Lower lobe of right lung (tissue), 2 donors: ENCODE measurements around the gene CFAP91. TPM values are rescaled to one million over a fixed set of nuclear protein-coding genes. Genes with fewer than 3 reads are reported as not detected.

Experiments
- ATAC-seq, 2 donors: fragments of 200-7000 bp; cut with Tn5 transposase; one replicate each; pipeline ENCODE4 v1.9.1; 2020 to 2022; ENCODE audit warnings: mild to moderate bottlenecking in 2 of 2, moderate library complexity in 2 of 2
- DNase-seq: peaks from one replicate; pipeline ENCODE4 v3.0.0-alpha.2; 2020
- H3K27ac ChIP-seq: fragments of 200-600 bp; one replicate; pipeline ENCODE4 v1.8.0; 2022
- H3K27me3 ChIP-seq: fragments of 200-600 bp; one replicate; pipeline ENCODE4 v1.8.0; 2022; ENCODE audit warnings: low read depth
- H3K36me3 ChIP-seq: fragments of 200-600 bp; one replicate; pipeline ENCODE4 v1.8.0; 2022; ENCODE audit warnings: mild to moderate bottlenecking
- H3K4me1 ChIP-seq: fragments of 200-600 bp; one replicate; pipeline ENCODE4 v1.8.0; 2022
- H3K4me3 ChIP-seq: fragments of 200-600 bp; one replicate; pipeline ENCODE4 v1.8.0; 2022; ENCODE audit warnings: mild to moderate bottlenecking
- H3K9me3 ChIP-seq: fragments of 200-600 bp; one replicate; pipeline ENCODE4 v1.8.0; 2022
- intact Hi-C: fragments of 100-400 bp; cut with DNase I; formaldehyde crosslinking; loops from one replicate; pipeline ENCODE4 v1.11.0; 2022
- total RNA-seq: library from RNA; stranded (reverse); fragmentation: NEBNext Ultra II Directional; extraction: Animal tissue kit (Norgen Biotek cat#: 25700); gene quantifications from one replicate; pipeline ENCODE4 v1.2.1, GENCODE V29; 2021
- TF ChIP-seq, protein P1 (sequence below): fragments of 200-600 bp; IDR thresholded peaks from one replicate; pipeline ENCODE4 v1.8.0; 2022; ENCODE audit warnings: antibody characterized with exemption, mild to moderate bottlenecking
- donor health status: DM: no; HTN: yes; CAD: no; lungs with severe emphysema.

CFAP91 gene
- total RNA-seq, 1 donor from 2014 or later, result 9.0 TPM

DNA sequence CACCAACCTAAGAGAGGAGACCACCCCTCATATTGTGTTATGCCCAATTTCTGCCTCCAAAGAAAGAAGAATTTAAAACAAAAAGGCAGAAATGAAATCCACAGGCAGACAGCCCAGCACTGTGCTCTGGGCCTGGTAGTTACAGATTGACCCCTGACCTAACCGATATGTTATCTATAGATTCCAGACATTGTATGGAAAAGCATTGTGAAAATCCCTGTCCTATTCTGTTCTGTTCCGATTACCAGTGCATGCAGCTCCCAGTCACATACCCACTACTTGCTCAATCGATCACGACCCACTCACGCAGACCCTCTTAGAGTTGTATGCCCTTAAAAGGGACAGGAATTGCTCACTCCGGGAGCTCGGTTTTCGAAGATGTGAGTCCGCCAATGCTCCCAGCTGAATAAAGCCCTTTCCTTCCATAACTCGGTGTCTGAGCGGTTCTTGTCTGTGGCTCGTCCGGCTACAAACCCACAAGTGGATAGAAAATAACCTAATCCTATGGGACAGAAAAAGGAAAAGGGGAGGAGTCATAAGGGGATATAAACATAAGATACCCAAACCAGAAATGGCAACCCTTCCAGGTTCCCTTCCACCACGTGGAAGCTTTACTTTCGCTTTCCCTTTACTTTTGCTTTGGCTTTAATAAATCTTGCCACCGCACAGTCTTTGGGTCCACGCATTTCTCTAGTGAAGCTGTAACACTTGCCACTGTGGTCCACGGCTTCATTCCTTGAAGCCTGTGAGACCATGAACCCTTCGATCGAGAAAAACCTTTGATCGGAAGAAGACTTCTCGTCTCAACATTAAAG is 1.7 kb upstream of the CFAP91 start:
- ATAC-seq (no peak), DNase-seq (no peak)
- Histone ChIP-seq H3K27ac (no peak overlapping the region), H3K4me3 (no peak overlapping the region), H3K36me3 (no peaks in the 10 kb centered on the region), H3K4me1 (peaks cover 31% of the 10 kb centered on the region), H3K27me3 (no peaks in the 10 kb centered on the region), H3K9me3 (no peaks in the 10 kb centered on the region)
- TF ChIP-seq, protein P1, sequence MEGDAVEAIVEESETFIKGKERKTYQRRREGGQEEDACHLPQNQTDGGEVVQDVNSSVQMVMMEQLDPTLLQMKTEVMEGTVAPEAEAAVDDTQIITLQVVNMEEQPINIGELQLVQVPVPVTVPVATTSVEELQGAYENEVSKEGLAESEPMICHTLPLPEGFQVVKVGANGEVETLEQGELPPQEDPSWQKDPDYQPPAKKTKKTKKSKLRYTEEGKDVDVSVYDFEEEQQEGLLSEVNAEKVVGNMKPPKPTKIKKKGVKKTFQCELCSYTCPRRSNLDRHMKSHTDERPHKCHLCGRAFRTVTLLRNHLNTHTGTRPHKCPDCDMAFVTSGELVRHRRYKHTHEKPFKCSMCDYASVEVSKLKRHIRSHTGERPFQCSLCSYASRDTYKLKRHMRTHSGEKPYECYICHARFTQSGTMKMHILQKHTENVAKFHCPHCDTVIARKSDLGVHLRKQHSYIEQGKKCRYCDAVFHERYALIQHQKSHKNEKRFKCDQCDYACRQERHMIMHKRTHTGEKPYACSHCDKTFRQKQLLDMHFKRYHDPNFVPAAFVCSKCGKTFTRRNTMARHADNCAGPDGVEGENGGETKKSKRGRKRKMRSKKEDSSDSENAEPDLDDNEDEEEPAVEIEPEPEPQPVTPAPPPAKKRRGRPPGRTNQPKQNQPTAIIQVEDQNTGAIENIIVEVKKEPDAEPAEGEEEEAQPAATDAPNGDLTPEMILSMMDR, result no peak
- intact Hi-C loops, result no loop called here

DNA sequence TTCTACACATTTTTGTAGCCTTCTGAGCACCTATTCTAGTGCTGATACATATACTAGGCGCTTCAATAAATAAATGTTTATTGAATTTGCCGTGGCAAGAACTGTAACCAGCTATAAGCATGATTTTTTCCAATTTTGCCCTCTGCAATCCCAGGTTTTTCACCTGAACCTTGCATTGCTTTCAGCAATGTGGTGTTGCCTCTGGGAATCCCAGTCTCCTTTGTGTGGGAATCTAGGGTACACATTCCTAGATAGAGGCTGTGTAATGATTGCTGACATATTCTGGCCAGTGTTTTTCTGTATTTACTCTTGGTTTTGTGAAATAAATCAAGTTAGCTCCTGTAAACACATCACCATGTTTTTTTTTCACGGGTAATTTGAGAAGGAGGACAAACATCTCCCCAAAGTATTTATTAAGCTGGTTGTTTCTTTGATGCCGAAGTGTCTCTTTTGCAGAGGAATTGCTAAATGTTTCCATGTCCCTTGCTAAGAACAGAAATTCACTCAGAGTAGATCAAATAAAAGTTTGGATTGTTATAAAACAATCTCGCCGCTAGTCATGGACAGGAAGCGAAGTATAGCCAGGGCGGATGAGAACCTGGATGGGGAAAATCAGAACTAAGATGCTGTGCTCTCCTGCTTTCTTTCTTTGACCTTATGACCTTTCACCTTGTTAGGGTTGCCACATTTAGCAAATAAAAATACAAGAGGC is 1.2 kb downstream of the CFAP91 start:
- TF ChIP-seq, protein P1, result no peak
- Histone ChIP-seq H3K4me1 (peaks cover 31% of the 10 kb centered on the region), H3K4me3 (peak overlapping the region; percentile 56), H3K9me3 (no peaks in the 10 kb centered on the region), H3K27me3 (no peaks in the 10 kb centered on the region), H3K27ac (no peak overlapping the region), H3K36me3 (no peaks in the 10 kb centered on the region)
- ATAC-seq (no peak), DNase-seq (no peak)
- intact Hi-C loops, result no loop called here

DNA sequence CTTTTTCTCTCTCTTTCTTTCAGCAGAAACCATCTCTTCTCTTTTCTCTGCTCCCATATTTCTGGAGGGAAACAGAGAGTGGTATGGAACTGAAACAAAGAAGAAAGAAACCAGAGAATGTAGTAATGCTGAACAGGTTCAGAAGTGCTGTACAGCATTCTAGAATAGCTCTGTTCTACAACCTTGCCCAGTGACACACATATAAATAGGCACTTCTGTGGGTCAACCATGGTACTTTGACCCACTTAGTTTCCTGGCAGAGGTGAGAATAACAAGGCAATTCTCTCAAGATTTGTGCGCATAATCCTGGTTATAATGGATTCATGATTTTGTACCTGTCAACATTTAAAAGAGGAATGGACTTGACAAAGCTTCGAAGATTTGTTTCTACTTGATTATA is 12.3 kb downstream of the CFAP91 start:
- Histone ChIP-seq H3K27ac (no peak overlapping the region), H3K9me3 (no peaks in the 10 kb centered on the region), H3K4me1 (no peaks in the 10 kb centered on the region), H3K36me3 (no peaks in the 10 kb centered on the region), H3K27me3 (no peaks in the 10 kb centered on the region), H3K4me3 (no peak overlapping the region)
- intact Hi-C loops, result no loop called here
- DNase-seq (no peak), ATAC-seq (no peak)
- TF ChIP-seq, protein P1, result no peak

DNA sequence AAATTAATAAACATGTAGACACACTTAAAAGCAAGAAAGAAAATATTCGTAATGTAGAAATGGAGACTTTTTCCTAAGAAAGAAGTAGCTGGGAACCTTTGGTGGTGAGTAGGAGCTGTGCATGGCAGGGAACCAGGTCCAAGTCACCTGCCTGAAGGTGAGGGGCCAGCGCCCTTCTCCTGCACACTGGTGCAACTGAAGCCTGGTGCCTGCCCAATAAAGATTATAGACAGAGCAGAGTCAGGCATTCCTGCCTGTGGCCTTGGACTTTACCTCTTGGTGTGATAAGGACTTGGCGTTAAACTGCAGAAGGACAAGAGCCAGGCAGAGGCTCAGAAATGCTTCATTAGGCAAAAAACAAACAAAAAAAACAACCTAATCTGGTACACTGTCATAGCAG is 14.2 kb downstream of the CFAP91 start:
- DNase-seq (no peak), ATAC-seq (no peak)
- Histone ChIP-seq H3K27me3 (no peaks in the 10 kb centered on the region), H3K4me3 (no peak overlapping the region), H3K27ac (no peak overlapping the region), H3K36me3 (no peaks in the 10 kb centered on the region), H3K4me1 (no peaks in the 10 kb centered on the region), H3K9me3 (no peaks in the 10 kb centered on the region)
- intact Hi-C loops, result no loop called here
- TF ChIP-seq, protein P1, result no peak

DNA sequence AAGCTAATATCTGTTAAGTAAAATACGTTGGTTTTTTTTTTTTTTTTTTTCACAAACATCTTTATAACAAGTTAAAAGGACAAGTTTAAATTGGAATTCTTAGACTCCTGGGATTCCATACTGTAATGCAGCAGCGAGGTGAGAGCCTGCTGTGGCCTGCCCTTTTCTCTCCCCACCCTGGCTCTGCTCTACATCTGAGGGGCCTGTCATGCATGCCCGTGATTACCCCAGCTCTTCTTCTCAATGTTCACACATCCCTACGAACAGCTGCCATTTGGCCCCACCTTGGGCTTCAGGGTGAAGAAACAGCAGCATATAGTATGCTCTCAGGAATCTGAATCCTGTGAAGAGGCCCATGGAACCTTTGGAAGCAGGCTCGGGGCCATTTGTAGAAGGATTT is 14.7 kb downstream of the CFAP91 start:
- Histone ChIP-seq H3K36me3 (no peaks in the 10 kb centered on the region), H3K9me3 (no peaks in the 10 kb centered on the region), H3K27me3 (no peaks in the 10 kb centered on the region), H3K27ac (no peak overlapping the region), H3K4me1 (no peaks in the 10 kb centered on the region), H3K4me3 (no peak overlapping the region)
- DNase-seq (no peak), ATAC-seq (no peak)
- TF ChIP-seq, protein P1, result no peak
- intact Hi-C loops, result no loop called here
